Kidney (tissue), 14 donors: ENCODE data around the gene TMSB10. TPM values are rescaled to one million over a fixed set of nuclear protein-coding genes. Genes with fewer than 3 reads are reported as not detected.
"Not testable (repeated sequence)": the region's sequence is repeated elsewhere in the genome, so short reads cannot be mapped to it uniquely, and the experiment has no call there.

Experiments
- DNase-seq, 5 donors: peaks; one replicate each; pipeline ENCODE4 v3.0.0-alpha.2; 2013 to 2020
- FAIRE-seq: peaks from 2 replicates; lab custom pipeline; 2012; peaks lifted over from hg19 to GRCh38; lab: Jason Lieb, UNC
- H3K27ac ChIP-seq, 2 donors: one replicate each; pipeline ENCODE4 v1.7.0; 2013; ENCODE audit warnings: low read depth in 2 of 2, low read length in 2 of 2, inconsistent platforms in 1 of 2
- H3K27me3 ChIP-seq: one replicate; pipeline ENCODE4 v1.7.1; 2013; ENCODE audit warnings: low read length, inconsistent platforms; ENCODE audit not compliant: control insufficient read depth, insufficient read depth
- H3K36me3 ChIP-seq, 3 donors: one replicate each; pipeline versions ENCODE4 v1.7.0 to v1.7.1; 2013; ENCODE audit warnings: low read length in 3 of 3, control low read depth in 1 of 3, inconsistent platforms in 1 of 3; ENCODE audit not compliant: insufficient read depth in 3 of 3, control insufficient read depth in 2 of 3
- H3K4me1 ChIP-seq, 3 donors: one replicate each; pipeline versions ENCODE4 v1.7.0 to v1.7.1; 2013; ENCODE audit warnings: low read length in 3 of 3, inconsistent platforms in 1 of 3, low read depth in 1 of 3; ENCODE audit not compliant: control insufficient read depth in 2 of 3, insufficient read depth in 2 of 3
- H3K4me3 ChIP-seq, 3 donors: one replicate each; pipeline versions ENCODE4 v1.7.0 to v1.8.1; 2013; ENCODE audit warnings: low read length in 3 of 3, control low read depth in 1 of 3, inconsistent platforms in 1 of 3
- H3K9ac ChIP-seq, 3 donors: one replicate each; pipeline versions ENCODE4 v1.7.0 to v1.7.1; 2013; ENCODE audit warnings: low read length in 3 of 3, control low read depth in 1 of 3, inconsistent platforms in 1 of 3
- H3K9me3 ChIP-seq, 3 donors: one replicate each; pipeline versions ENCODE4 v1.7.0 to v1.7.1; 2013; ENCODE audit warnings: low read length in 3 of 3, control low read depth in 1 of 3, inconsistent platforms in 1 of 3; ENCODE audit not compliant: control insufficient read depth in 2 of 3, insufficient read depth in 1 of 3
- intact Hi-C: fragments of 100-400 bp; cut with DNase I; formaldehyde crosslinking; loops from one replicate; pipeline ENCODE4 v1.11.1; 2022
- polyA plus RNA-seq: library from polyadenylated mRNA; stranded (reverse); fragments of 350-450 nt; fragmentation: Illumina TruSeq; extraction: RNeasy Lipid Tissue Mini Kit (QIAGEN cat#74804); gene quantifications from one replicate; pipeline ENCODE4 v1.2.3, GENCODE V29; 2014; ENCODE audit warnings: low read depth, low replicate concordance; ENCODE audit not compliant: insufficient read depth
- total RNA-seq: library from RNA; stranded (reverse); fragmentation: NEBNext Ultra II Directional; extraction: Animal tissue kit (Norgen Biotek cat#: 25700); gene quantifications from one replicate; pipeline ENCODE4 v1.2.1, GENCODE V29; 2021
- TF ChIP-seq, protein P1 (sequence below): IDR thresholded peaks from 3 replicates; pipeline ENCODE4 v1.5.1; 2012; ENCODE audit warnings: mild to moderate bottlenecking, moderate library complexity, borderline replicate concordance; ENCODE audit not compliant: insufficient read depth; ENCODE audit errors: extremely low read depth
- donor health status: control.
- donor health status: control.
- donor health status: control.
- donor health status: control.
- donor health status: control.
- donor health status: DM: yes; HTN: yes; CAD: no.
- donor health status: Normal renal cell carcinoma (clear cell type).

Gene TMSB10
- total and polyA plus RNA-seq, 2 donors from 2014 or later, result 1,610 to 2,277 TPM

DNA sequence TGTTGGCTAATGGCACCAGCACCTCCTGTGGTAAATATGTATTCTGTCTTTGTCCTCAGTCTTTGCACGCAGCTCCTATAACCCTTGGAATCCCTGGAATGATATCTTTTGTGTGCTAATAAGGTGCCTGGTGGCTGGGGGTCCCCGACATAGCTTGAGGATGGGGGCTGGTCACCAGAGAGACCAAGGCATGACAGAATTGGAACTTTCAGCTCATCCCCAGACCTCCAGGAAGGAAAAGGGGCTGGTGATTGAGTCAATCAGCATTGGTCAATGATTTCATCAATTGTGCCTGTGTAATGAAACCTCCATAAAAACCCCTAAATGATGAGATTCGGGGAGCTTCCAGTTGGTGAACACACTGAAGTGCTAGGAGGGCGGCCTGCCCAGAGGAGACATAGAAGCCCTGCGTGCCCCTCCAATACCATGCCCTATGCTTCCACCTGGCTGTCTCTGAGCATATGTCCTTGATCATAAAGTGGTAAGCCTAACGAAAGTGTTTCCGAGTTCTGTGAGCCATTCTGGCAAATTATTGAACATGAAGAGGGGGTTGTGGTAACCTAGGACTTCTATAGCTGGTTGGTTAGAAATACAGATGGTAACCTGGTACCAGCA lies 38.9 kb downstream of the TMSB10 start:
- H3K4me1 ChIP-seq, result no peaks in the 10 kb centered on the region
- H3K4me3 ChIP-seq, result no peak overlapping the region
- no peak for DNase-seq
- TF ChIP-seq, protein P1, sequence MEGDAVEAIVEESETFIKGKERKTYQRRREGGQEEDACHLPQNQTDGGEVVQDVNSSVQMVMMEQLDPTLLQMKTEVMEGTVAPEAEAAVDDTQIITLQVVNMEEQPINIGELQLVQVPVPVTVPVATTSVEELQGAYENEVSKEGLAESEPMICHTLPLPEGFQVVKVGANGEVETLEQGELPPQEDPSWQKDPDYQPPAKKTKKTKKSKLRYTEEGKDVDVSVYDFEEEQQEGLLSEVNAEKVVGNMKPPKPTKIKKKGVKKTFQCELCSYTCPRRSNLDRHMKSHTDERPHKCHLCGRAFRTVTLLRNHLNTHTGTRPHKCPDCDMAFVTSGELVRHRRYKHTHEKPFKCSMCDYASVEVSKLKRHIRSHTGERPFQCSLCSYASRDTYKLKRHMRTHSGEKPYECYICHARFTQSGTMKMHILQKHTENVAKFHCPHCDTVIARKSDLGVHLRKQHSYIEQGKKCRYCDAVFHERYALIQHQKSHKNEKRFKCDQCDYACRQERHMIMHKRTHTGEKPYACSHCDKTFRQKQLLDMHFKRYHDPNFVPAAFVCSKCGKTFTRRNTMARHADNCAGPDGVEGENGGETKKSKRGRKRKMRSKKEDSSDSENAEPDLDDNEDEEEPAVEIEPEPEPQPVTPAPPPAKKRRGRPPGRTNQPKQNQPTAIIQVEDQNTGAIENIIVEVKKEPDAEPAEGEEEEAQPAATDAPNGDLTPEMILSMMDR, result no peak
- intact Hi-C loops, result no loop called here
- H3K36me3 ChIP-seq, result no peaks in the 10 kb centered on the region
- H3K9ac ChIP-seq, result no peak overlapping the region
- no peak overlapping the region for H3K27ac ChIP-seq
- no peaks in the 10 kb centered on the region for H3K9me3 ChIP-seq
- no peaks in the 10 kb centered on the region for H3K27me3 ChIP-seq
- FAIRE-seq, result no peak

DNA sequence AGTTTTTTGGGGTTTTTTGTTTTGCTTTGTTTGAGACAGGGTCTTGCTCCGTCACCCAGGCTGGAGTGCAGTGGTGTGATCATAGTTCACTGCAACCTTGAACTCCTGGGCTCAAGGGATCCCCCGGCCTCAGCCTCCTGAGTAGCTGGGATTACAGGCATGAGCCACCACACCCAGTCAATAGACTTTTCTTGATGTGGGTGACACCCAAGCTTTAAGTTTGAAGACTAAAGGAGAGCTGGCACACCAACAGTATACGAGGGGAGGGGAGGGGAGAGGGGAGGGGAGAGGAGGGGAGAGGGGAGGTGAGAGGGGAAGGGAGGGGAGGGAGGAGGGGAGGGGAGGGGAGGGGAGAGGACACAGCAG lies 40.4 kb downstream of the TMSB10 start:
- H3K4me1 ChIP-seq, H3K27me3 ChIP-seq, intact Hi-C loops, H3K36me3 ChIP-seq, H3K27ac ChIP-seq, H3K9me3 ChIP-seq, FAIRE-seq, H3K9ac ChIP-seq, H3K4me3 ChIP-seq, DNase-seq: not testable (repeated sequence)

DNA sequence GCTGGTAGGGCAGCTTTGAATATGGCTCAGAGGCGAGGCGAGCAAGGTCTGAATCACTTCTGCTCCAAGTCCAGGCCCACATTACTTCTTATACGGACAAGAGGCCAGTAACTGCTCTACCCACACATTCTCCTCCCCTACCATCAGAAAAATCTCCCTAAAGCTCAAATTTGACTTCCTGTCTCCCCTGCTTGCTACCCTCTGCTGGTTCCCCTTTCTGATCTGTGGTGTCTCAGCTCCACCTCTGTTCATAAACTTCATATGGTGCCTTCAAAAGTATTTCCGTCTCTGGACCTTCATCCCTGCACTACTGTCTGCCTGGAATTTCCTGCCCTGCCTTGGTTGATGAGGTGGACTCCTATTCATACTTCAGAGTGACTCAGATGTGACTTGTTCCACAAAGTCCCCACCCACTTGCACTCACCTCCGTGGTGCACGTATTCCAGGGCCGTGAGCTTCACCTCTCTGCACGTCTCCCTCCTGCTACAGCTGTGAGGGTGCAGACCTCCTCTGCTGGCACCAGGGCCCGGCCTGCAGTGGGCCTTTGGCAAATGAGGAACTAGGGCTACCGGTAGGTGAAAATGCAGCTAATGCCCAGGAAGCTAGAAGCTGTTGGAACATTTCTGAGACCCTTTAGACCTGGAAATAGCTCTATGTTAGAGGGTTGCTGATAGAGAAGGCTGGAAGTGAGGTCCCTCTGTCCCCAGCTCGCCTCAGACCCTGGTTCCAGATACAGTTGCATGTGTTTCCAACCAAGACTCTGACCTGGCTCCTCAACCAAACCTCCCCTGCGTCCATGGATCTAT lies 41.0 kb downstream of the TMSB10 start:
- intact Hi-C loops, result no loop called here
- peak in 1 of 5 donors; percentile 80 for DNase-seq
- no peaks in the 10 kb centered on the region for H3K4me1 ChIP-seq
- no peak overlapping the region for H3K27ac ChIP-seq
- no peaks in the 10 kb centered on the region for H3K36me3 ChIP-seq
- H3K4me3 ChIP-seq, result no peak overlapping the region
- H3K9ac ChIP-seq, result no peak overlapping the region
- FAIRE-seq, result no peak
- TF ChIP-seq, protein P1, result no peak
- H3K9me3 ChIP-seq, result no peaks in the 10 kb centered on the region
- no peaks in the 10 kb centered on the region for H3K27me3 ChIP-seq

DNA sequence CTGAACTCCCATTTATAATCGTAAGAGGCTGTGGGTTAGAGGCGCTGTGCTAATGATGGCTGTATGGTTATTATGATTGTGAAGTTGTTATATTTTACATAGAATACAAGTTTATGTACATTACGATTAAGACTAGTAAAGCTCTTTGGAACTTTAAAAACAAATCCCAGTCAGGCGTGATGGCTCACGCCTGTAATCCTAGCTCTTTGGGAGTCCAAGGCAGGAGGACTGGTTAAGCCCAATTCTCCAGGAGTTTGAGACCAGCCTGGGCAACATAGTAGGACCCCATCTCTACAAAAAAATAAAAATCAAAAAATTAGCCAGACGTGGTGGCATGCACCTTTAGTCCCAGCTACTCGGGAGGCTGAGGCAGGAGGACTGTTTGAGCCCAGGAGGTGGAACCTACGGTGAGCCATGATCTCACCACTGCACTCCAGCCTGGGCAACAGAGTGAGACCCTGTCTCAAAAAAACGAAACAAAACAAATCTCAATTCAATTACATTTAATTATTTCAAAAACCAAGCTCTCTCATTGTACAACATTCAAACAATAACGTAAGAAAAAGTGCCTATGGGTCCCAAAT lies 41.6 kb downstream of the TMSB10 start:
- no peaks in the 10 kb centered on the region for H3K9me3 ChIP-seq

More for the DNA sequence above, 41.6 kb downstream of the TMSB10 start:
- H3K27ac ChIP-seq, result no peak overlapping the region
- no peaks in the 10 kb centered on the region for H3K27me3 ChIP-seq
- no peak for FAIRE-seq
- TF ChIP-seq, protein P1, result no peak
- no peak overlapping the region for H3K9ac ChIP-seq
- no peak for DNase-seq
- no peaks in the 10 kb centered on the region for H3K36me3 ChIP-seq
- no peak overlapping the region for H3K4me3 ChIP-seq
- intact Hi-C loops, result no loop called here
- H3K4me1 ChIP-seq, result no peaks in the 10 kb centered on the region
